Cardiac septum (tissue), 1 donor: ENCODE measurements around the gene E4F1. TPM values are rescaled to one million over a fixed set of nuclear protein-coding genes. Genes with fewer than 3 reads are reported as not detected.
A peak's percentile ranks its signal among the peaks of the same experiment; 100 is the strongest.
"Not testable (repeated sequence)": the region's sequence is repeated elsewhere in the genome, so short reads cannot be mapped to it uniquely, and the experiment has no call there.

Source experiments
- DNase-seq: peaks from one replicate; pipeline ENCODE4 v3.0.0-alpha.2; 2020; ENCODE audit warnings: low spot score
- intact Hi-C: fragments of 100-400 bp; cut with DNase I; formaldehyde crosslinking; loops from one replicate; pipeline ENCODE4 v1.14.0; 2022
- total RNA-seq: library from RNA; stranded (reverse); fragmentation: NEBNext Ultra II Directional; extraction: Animal tissue kit (Norgen Biotek cat#: 25700); gene quantifications from one replicate; pipeline ENCODE4 v1.2.1, GENCODE V29; 2021
- donor health status: DM: no; HTN: no; CAD: no.

The E4F1 gene
- total RNA-seq, 1 donor from 2014 or later: 13.7 TPM

GRCh38 chr16:2238150-2238837, 14.9 kb downstream of the E4F1 start:
- no peak for DNase-seq
- intact Hi-C loops: no loop called here

GRCh38 chr16:2238838-2239675, 15.7 kb downstream of the E4F1 start:
- no peak for DNase-seq
- intact Hi-C loops: no loop called here

GRCh38 chr16:2240331-2240730, 16.9 kb downstream of the E4F1 start:
- intact Hi-C loops, DNase-seq: not testable (repeated sequence)

GRCh38 chr16:2242598-2242997, 19.2 kb downstream of the E4F1 start:
- intact Hi-C loops: no loop called here
- no peak for DNase-seq

- DNase-seq: no peak
- intact Hi-C loops: no loop called here
These were observed 19.7 kb downstream of the E4F1 start for GRCh38 chr16:2243031-2243528.

GRCh38 chr16:2243781-2244180, 20.4 kb downstream of the E4F1 start:
- no peak for DNase-seq
- intact Hi-C loops: no loop called here

GRCh38 chr16:2244301-2244700, 20.9 kb downstream of the E4F1 start:
- DNase-seq: no peak
- intact Hi-C loops: no loop called here

- intact Hi-C loops: no loop called here
- DNase-seq: no peak
These were observed 21.8 kb downstream of the E4F1 start for GRCh38 chr16:2244926-2245795.

GRCh38 chr16:2246301-2246885, 23.0 kb downstream of the E4F1 start:
- intact Hi-C loops: no loop called here
- DNase-seq: no peak

GRCh38 chr16:2250652-2251295, 27.4 kb downstream of the E4F1 start:
- DNase-seq: no peak
- intact Hi-C loops: loop anchor here (1.0 to 5.0 kb wide), 3 partner anchors 18 to 93 kb away; partner anchors contain the start of genes BRICD5, PGP, RNPS1 and TRAF7

GRCh38 chr16:2251296-2252111, 28.1 kb downstream of the E4F1 start, which contains the start of gene ECI1:
Gene ECI1 (minus strand): TSS chr16:2251587. CDS start chr16:2251566, 21 bp downstream.
- peak; percentile 99 for DNase-seq
- intact Hi-C loops: loop anchor here (1.0 to 5.0 kb wide), 3 partner anchors 17 to 94 kb away; partner anchors contain the start of genes BRICD5, PGP, RNPS1 and TRAF7

GRCh38 chr16:2252806-2253148, 29.4 kb downstream of the E4F1 start:
- DNase-seq: no peak
- intact Hi-C loops: loop anchor here (5.0 kb wide), 2 partner anchors 40 to 95 kb away; partner anchors contain the start of genes BRICD5, PGP and TRAF7

- DNase-seq: no peak
- intact Hi-C loops: loop anchor here (5.0 kb wide), 2 partner anchors 41 to 96 kb away; partner anchors contain the start of genes BRICD5, PGP and TRAF7
These were observed 29.9 kb downstream of the E4F1 start for GRCh38 chr16:2253293-2253692.

GRCh38 chr16:2256531-2257140, 33.2 kb downstream of the E4F1 start:
- no peak for DNase-seq
- intact Hi-C loops: no loop called here

- no peak for DNase-seq
- intact Hi-C loops: no loop called here
These were observed 34.3 kb downstream of the E4F1 start for GRCh38 chr16:2257726-2258125.

GRCh38 chr16:2258530-2258929, 35.1 kb downstream of the E4F1 start:
- intact Hi-C loops, DNase-seq: not testable (repeated sequence)

GRCh38 chr16:2260250-2260649, 36.9 kb downstream of the E4F1 start:
- intact Hi-C loops: loop anchor here (10.0 kb wide), 1 partner anchor 255 kb away; the partner anchor contains the start of gene ATP6V0C

More at GRCh38 chr16:2260250-2260649, 36.9 kb downstream of the E4F1 start:
- no peak for DNase-seq
